ENCODE measurements around the gene MYEOV.

DNA sequence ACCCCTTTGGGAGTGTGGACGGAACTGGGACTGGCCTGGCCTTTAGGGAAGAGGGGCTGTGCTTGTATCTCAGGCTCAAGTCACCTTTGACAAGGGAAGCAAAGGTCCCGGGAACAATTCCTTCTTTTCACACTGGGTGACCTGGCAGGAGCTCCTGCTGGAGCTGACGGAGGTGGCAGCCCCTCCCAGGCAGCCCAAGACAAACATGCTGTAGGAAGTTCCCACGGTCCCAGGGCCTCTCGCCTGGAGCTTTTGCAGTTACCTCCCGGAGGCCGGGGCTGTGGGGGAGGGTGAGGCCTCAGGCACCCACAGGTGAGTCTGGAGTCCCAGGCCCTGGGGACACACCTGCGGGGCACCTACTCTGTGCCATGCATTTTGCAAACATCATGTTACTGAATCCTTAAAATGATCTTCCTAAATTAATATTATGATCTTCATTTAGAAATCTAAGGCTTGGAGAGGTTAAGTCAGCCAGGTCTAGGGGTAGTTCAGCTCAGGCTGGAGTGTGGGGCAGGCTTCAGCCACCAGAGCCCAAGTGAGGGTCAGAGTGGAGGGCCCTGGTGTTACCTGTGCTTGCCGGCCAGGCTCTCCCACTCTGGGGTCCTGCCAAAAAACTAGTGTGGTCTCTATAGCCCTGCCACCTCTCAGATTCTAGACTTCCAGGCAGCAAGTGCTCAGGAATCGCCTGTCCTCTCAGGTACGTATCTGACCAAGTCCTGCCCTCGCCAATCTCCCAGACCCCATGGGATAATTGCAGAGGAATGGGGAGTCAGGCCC, 15.7 kb upstream of the MYEOV start:
- TF ChIP-seq CTCF (IDR thresholded peaks at IDR 0.05), result no peak
- TF ChIP-seq POLR2A (IDR thresholded peaks at IDR 0.05), result no peak
